Tibial nerve (tissue), 4 donors: ENCODE measurements around the gene FKBP6.
"Not testable (repeated sequence)": the region's sequence is repeated elsewhere in the genome, so short reads cannot be mapped to it uniquely, and the experiment has no call there.

Experiments
- EP300 ChIP-seq, 2 donors: sonication (generic); formaldehyde crosslinking; IDR thresholded peaks; one replicate each; pipeline ENCODE4 v1.6.1; 2017; ENCODE audit warnings: antibody characterized with exemption in 2 of 2, mild to moderate bottlenecking in 1 of 2
- POLR2A ChIP-seq, 2 donors: fragments of 450-650 bp; IDR thresholded peaks; one replicate each; pipeline ENCODE4 v1.6.1; 2017; ENCODE audit warnings: antibody characterized with exemption in 2 of 2, mild to moderate bottlenecking in 2 of 2, moderate library complexity in 2 of 2
- TF ChIP-seq, protein P1 (sequence below), 5 experiments: fragments of 200-600 bp in 3 of 5; fragments of 450-650 bp in 2 of 5; sonication (generic) in 3 of 5; IDR thresholded peaks; one replicate each; pipeline ENCODE4 v1.5.1; 2016 to 2019; ENCODE audit warnings: antibody characterized with exemption in 5 of 5, mild to moderate bottlenecking in 3 of 5, moderate library complexity in 2 of 5

DNA sequence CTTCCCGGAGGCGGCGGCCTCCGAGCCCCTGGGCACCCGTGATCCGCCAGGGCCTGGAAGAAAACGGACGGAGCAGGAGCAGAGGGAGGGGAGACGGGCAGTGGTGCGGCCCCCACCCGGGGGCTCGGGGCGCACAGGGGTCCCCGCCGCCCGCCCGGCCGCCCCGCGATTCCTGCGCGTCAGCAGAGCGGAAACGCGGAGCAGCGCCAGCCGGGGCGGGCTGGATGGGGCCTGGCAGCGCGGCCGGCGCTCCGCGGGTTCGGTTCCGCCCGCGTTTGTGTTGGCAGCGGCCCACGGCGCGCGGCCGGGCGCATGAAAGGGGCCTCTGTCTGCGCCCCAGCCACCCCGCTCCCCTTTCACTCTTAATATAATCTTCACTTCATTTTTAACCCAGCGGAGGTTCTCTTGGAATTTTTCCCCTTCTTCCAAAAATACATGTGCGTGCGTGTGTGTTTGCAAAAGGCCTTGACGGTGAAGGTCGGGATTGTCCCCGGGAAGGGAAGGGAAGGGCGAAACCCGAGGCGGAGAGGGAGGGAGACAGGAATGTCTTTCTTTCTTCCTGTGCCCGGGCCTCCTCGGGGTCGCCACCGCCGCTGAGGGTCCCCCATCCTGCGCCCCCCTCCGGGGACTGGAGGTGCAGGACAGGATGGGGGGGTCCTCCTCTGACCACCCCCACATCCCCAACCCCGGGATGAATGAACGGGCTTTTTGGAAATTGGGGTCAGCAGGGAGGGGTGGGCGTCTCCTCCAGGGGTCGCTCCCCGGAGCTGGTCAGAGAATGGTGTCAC lies 49.6 kb downstream of the FKBP6 start:
- TF ChIP-seq EP300, POLR2A (IDR thresholded peaks at IDR 0.05): not testable (repeated sequence)
- TF ChIP-seq, protein P1, sequence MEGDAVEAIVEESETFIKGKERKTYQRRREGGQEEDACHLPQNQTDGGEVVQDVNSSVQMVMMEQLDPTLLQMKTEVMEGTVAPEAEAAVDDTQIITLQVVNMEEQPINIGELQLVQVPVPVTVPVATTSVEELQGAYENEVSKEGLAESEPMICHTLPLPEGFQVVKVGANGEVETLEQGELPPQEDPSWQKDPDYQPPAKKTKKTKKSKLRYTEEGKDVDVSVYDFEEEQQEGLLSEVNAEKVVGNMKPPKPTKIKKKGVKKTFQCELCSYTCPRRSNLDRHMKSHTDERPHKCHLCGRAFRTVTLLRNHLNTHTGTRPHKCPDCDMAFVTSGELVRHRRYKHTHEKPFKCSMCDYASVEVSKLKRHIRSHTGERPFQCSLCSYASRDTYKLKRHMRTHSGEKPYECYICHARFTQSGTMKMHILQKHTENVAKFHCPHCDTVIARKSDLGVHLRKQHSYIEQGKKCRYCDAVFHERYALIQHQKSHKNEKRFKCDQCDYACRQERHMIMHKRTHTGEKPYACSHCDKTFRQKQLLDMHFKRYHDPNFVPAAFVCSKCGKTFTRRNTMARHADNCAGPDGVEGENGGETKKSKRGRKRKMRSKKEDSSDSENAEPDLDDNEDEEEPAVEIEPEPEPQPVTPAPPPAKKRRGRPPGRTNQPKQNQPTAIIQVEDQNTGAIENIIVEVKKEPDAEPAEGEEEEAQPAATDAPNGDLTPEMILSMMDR (IDR thresholded peaks at IDR 0.05) = not testable (repeated sequence)
